Ecto neural progenitor cell (in vitro differentiated cells): ENCODE measurements around the gene ALOXE3.

Experiments used
- DNase-seq: peaks from one replicate; pipeline ENCODE4 v3.0.0-alpha.2; 2018; ENCODE audit warnings: low spot score

Gene ALOXE3

DNA sequence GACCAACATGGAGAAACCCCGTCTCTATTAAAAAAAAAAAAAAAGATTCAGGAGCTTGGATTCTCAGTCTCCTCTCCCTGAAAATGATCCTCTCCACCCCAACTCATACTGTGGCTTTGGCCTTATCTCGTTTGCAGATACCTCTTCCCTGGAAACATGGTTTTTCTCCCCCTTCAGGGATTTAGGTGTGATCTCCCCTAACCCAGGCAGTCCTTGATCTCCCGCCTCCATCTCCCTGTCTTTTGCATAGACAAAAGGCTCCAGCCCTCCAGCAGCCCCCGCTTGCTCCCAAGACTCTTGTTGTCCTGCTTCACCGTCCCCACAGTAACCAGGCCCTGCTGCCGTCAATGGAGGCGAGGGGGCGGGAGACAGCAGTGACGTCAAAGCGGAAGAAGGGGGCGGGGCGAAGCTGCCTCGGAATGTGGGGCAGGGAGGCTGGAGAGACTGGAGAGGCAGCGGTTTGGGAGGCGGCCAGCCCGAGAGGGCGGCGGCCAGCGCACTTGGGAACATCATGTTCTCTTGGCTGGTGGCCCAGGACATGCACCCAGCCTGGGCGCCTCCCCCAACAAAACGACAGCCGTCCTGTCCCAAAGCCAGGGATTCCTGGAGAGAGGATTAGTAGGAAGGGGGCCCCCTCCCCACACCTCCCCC lies 35.8 kb upstream of the ALOXE3 start:
- DNase-seq: peak; percentile 99

DNA sequence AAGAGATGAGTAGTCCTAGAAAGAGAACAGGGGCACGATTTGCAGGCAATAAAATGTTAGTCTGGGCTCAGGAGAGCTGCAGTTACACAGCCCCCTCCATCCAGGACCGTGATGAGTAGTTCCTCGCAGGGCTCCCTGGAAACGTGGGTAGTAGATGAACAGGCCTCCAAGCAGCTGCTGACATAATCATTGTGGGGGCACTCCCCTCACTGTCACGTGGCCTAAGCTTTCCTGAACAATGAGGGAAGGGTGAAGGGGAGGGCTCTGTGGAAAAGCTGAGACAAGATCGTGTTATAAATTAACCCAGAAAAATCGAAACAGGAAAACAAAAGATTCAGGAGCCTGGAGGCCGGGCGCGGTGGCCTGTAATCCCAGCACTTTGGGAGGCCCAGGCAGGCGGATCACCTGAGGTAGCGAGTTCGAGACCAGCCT lies 35.2 kb upstream of the ALOXE3 start:
- DNase-seq: peak; percentile 54

DNA sequence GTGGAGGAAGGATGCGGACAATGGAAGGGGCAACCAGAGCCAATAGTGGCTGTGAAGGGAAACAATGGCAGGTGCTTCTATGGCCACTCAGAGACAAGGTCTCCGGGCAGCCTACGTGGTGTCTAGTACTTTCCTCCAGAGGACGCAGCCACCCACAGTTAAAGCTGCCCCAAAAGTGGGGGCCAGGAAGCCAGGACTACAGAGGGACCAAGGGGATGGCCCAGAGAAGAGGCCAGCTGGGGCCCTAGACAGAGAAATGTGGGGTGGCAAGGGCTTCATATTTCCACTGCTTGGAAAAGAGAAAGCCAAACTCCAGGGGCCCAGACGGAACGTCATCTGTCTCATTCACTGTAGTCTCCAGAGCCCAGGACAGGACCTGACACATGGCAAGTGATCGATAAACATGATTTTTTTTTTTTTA lies 34.7 kb upstream of the ALOXE3 start:
- DNase-seq: peak; percentile 51

DNA sequence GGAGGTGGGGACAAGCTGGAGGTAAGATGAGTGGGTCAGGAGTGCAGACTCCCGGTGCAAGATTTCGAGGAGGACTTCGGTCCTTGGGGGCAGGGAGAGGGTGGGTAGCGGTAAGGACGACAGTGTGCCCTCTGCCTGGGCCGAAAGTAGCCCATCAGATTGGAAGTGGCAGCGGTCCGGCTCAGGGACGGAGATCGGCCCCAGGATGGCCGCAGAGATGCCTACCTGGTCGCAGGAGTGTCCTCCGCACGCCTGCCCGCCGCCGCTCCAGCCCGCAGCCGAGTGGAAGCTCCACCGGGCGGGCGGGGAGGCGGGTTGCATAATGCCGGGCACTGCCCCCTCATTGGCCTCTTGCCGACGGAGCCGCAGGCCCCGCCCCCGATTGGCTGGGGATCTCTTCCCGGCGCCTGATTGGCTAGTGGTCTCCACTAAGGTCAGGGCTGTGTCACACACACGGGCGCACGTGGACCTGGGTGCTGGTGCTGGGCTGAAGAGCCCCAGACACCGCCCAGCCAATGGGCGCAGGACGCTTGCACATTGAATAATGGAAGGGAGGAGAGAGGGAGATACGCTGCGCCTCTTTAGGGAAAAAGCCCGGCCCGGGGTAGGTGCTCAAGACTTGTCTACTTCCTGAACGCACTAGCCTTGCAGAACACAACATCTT lies 33.9 kb upstream of the ALOXE3 start, which contains the start of gene PER1:
Gene PER1 (minus strand): TSS at position 293 of the 664 bp plus-strand sequence. CDS start 1,698 bp downstream, outside the sequence.
- peak; percentile 98 for DNase-seq

DNA sequence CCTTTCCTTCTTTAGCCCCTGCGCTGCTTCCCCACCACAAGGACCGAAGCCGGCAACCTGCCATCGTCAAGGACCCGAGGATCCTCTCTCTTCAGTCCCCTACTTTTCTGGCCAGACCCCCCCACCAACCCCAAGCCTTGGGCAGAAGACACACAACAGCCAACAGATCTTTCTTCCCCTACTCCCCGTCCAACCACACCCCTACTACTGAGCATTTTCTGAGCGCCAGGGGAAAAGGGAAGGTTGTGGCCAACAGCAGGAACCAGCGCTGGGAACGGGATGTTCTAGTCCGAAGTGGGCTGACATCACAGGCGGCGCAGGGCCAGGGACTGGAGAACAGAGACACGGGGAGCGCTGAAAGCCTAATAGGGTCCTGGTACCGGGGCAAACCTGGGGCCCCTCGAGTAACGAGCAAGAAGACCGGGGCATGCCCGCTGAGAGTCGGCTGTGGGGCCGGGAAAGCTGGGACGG lies 33.4 kb upstream of the ALOXE3 start:
- DNase-seq: no peak

DNA sequence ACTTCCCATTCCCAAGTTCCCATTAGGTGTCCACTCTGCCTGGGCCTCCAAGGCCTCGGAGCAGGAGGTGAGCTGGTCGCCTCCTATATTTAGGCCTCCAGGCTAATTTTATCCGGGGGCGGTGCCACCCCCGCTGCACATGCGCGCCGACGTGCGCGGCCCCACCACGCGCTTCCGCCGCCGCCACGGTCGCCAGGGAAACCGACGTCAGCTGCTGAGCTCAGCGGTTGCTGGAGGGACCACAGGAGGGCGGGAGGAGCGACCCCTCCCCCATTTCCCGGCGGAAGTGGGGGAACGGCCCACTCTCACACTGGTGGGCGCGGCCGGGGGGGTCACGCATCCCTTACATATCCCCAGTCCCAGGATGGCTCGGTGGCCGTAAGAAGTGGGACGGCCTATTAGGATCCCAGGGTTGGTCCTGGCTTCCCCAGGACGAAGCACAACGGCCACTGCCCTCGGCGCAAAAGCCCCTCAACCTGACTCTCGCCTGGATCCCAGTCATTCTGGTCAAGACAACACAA lies 32.9 kb upstream of the ALOXE3 start:
- DNase-seq: peak; percentile 91

DNA sequence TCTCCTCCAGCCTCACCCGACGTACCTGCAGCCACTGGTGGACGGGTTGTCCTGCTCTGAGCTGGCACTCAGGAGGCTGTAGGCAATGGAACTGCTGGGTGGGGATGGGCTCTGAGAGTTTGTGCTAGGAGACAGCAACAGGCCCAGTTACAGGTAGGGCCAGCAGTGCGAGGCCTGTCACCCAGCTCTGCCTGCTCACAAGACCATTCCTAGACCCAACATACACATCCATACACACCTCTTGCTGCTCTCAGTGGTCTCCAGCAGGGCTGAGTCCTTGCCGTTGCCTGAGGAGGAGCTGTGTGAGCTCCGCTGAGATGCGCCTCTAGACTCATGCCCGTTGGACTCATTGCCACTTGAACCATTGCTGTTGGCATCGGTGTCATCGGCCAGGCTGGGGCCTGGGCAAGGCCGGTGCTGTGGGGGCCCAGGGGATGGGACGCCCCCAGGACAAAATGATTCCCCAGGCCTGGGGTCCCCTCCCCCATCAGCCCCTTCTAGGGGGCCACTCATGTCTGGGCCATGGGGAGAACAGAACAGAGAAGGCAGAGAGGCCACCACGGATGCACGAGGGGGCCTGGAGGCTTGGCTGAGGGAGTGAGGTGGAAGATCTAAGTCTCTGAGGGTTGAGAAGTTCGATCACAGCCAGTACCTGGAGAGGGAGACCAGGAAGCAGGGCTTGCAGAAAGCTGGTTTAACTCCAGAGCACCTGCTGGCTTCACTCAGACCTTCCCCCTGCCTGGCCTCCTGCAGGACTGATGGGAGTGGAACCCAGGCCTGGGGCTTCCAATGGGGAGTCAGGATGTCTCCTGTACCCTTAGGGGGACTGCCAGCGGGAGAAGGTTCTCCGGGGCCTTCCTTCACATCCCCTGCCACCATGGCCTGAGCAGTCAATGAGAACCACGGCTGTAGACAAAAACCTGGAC lies 32.1 kb upstream of the ALOXE3 start:
- DNase-seq: peak; percentile 49

DNA sequence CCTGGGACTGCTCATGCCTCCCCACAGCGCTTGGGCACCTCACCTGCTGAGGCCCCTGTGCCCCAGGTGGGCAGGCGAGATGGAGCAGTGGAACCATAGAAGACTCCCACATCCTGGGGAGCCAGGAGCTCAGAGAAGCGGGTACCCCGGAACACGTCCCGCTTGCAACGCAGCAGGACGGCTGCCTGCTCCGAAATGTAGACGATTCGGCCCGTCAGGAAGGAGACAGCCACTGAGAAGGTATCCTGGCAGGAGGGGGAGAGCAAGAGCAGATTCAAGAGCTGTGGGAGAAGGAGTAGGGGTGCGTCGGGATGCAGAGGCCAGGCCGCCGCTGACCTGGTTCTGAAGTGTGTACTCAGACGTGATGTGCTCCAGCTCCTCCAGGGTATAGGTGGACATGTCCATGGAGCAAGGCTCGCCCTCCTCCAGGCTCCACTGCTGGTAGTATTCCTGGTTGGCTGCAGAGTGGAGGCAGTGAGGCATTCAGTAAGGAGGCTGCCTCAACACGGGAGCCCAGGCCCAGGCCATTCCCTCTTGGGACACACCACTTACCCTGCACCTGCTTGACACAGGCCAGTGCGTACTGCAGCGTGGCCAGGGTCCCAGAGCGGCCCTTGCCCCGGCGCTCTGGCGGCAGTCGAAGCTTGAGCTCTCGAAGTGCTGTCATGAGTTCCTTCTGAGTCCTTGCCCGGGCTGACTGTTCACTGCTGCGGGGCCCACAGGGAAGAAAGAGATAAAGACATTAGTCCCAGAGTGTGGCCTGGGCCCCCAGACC lies 31.3 kb upstream of the ALOXE3 start:
- DNase-seq: peak; percentile 44

DNA sequence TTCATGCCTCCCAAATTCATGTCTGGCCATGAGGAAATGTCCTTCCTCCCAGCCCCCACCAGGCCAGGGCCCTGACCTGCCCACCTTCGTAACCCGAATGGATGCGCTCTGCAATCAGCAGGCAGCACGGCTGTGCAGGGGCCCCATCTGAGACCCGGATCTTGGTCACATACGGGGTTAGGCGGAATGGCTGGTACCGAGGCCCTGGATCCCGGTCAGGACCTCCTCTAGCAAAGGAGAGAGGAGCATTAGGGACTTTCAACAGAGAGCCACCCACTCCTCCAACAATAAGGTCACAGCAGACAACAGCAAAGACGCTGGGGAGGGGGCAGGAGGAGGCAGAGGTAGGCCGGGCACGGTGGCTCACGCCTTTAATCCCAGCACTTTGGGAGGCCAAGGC lies 30.2 kb upstream of the ALOXE3 start:
- DNase-seq: no peak

DNA sequence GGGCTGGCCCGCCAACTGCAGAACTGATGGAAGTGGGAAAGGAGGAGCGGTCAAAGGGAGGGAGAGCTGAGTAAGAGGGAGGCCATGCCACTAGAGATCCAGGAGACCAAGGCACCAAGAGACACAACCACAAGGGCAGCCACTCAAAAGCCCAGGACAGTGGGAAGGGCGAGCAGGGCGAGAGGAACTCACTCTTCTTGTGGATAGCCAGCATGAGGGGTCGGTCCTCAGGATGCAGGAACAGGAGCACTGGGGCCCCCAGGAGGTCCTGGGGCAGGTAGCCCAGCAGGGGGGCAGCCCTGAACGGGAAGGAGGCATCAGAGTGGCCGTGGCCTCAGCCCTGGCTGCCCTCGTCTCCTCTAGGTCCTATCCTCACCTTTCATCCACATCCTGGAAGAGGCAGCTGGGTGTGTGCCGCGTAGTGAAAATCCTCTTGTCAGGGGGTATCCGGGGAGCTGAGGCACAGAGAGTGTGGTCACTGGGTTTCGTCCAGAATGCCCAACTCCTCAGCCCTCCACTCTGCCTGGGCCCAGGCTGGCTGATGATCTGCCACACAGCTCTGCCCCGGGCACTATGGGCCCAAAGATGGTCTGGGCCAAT lies 29.6 kb upstream of the ALOXE3 start:
- DNase-seq: peak; percentile 43

DNA sequence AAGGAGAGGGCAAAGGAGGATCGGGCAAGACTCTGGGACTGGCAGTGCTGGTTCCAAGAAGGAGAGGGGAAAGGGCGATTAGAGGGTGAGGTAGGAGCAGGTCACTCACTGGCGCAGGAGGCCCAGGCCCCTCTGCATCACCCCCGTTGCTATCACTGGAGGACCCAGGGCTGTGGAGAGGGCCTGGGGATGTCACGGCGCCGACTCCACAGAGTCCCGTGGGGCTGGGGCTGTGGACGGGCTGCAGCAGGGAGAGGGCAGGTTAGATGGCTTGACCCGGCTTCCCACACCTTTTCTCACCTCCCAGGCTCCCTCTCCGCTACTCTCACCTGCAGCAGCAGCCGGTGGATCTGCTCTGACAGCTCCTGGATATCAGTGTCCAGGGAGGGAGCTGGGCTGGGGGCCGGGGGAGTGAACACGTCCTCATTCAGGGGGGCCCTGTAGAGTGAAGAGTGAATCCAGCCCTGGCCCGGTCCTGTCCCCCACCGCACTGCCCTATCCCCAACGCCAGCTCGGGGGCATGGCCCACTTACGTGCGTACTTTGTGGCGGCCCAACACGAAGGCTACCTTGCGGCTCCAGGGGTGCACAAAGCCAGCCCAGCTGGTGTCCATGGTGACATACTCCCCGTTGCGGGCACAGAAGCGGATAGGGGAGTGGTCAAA lies 29.0 kb upstream of the ALOXE3 start:
- peak; percentile 43 for DNase-seq

DNA sequence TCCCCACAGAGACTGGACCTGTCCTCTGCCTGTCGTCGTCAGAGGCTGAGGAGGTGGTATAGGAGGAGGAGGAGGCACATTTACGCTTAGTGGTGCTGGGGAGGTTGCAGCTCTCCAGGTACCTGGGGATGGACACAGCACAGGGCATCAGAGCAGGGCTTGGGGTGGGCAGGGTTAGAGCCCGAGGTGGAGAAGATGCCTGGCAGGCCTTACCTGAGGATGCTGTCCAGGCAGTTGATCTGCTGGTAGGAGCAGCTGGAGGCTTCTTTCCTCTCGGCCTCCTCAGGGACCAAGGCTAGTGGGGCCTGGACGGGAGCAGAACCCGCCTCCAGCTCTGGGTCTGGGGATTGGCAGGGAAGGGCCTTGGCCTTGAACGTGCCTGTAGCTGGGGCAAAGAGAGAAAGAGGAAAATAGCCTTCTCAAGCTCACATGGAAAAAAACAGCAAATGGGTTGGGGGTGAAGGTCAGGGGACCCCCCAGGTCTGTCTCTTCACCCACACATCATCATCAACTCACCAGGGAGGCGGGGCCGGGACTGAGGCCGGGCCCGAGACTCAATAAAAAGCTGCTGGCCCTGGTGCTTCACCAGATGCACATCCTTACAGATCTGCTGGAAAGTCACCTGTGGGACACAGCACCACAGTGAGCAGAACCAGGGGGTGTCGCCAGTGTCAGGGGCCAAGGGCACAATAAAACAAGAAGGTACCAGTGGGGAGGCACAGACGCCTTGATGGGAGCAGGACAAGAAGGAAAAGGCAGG lies 28.2 kb upstream of the ALOXE3 start:
- no peak for DNase-seq

DNA sequence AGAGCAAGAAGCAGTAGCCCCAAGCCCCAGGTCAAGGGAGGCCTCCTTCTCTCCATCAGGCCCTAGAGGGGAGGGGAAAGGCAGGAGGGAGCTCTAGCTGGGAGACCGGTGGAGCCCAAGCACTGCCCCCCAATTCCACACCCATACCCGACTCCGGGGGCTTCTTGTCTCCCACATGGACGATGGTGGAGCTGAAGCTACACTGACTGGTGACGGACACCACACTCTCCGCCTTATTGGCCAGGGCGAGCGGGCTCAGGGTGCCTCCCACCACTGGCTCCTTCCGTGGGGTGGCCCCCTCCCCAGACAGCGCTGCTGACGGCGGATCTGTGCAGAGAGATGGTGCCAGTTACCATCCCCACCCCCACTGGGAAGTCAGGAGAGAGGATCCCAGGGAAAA lies 27.5 kb upstream of the ALOXE3 start:
- DNase-seq: no peak

DNA sequence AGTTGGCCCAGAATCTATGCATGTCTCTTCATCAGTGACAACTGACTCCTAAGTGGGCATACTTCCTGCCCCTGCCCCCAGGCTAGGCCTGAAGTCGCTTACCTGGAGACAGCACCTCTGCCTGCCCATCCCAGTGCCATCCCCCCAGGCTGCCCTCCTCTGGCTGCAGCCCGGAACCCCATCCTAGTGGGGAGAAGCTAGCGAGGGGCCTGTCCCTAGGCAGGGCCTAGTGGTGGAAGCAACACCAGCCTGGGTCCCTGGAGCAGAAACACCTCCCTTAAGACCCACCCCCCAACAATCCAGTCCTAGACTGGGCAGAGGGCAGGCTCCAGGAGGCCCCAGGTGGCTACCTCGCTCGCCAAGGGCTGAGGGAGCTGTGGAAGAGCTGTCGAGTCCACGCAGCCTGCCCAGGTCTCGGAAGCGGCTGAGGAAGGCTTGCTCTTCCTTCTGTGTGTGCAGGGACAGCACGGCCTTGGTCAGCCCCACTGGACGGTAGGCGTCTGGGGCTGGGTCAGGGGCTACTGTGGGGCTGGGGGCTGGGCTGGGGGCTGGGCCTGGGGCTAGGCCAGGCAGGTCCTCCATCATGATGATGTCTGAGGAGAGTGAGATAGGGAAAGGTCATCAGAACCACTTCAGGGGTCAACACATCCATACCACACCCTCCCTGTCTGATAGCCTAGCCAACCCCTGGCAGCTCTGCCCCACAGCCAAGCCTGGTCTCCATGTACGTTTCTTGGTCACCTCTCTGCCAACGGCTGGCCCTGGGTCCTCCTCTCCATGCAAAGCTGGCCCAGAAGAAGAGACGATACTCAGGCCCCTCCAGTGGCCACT lies 26.3 kb upstream of the ALOXE3 start:
- DNase-seq: no peak

DNA sequence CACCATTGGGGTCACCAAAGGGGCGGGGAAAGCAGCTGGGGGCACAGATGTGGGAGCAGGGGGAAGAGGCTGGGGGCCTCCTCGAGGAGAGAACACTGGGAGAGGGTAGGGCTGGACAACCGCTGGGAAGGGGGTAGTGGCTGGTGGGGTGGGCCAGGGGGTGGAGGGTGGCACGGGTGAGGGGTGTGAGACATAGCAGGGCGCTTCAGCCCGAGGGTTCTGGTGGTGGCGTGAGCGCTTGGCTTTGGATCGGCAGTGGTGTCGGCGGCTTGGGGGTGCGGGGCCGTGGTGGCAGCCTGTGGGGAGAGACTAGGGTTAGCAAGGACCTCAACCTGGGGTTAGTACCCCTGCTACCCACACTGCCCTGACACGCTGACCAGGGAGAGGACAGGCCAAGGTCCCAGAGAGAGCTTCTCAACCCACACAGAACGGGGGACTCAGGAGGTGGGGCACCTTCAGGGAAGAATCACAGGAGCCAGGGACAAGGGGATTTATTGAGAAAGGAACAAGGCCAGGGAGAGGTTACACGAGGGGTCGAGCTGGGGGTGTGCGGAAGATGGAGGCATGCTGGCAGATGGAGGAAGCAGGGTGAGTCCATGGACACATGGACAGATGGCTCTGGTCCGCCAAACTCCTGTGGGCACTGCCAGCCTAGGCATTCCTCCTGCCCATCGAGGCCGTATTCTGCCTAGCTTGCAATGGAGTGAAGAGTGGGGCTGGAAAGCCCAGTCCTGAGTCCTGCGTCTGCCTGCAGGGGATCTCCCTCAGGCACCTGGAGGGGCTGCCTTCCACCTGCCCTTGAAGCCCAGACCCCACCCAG lies 25.5 kb upstream of the ALOXE3 start:
- no peak for DNase-seq

DNA sequence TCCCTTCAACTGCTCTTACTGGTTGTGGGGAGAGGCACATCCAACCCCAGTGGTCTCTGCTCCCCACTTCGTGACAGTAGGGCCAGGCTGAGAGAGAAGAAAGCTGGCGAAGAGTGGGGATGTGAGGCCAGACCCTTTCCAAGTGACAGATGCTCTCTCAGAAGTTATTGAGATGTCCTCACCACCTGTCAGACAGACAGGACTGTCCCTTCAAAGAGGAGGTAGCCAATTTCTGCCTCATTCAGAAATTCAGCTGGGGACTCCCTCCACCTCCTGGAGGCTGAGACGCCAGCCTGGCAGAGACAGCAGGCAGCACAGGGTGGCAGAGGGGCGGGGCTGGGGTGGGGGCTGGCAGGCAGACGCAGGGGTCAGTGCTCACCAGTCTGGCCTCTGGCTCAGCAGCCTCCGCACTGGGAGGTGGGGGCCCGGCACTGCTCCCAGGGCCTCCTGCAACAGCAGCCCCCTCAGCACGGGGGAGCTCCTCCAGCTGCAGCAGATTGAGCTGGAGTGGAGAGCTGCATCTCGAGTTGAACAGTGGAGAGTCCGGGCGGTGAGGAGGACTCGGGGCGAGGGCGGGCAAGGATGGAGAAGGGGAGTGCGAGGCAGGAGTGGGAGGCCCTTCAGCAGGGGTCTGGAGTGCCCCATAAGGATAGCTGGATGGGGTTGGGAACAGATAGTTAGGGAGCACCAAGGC lies 24.7 kb upstream of the ALOXE3 start:
- no peak for DNase-seq

DNA sequence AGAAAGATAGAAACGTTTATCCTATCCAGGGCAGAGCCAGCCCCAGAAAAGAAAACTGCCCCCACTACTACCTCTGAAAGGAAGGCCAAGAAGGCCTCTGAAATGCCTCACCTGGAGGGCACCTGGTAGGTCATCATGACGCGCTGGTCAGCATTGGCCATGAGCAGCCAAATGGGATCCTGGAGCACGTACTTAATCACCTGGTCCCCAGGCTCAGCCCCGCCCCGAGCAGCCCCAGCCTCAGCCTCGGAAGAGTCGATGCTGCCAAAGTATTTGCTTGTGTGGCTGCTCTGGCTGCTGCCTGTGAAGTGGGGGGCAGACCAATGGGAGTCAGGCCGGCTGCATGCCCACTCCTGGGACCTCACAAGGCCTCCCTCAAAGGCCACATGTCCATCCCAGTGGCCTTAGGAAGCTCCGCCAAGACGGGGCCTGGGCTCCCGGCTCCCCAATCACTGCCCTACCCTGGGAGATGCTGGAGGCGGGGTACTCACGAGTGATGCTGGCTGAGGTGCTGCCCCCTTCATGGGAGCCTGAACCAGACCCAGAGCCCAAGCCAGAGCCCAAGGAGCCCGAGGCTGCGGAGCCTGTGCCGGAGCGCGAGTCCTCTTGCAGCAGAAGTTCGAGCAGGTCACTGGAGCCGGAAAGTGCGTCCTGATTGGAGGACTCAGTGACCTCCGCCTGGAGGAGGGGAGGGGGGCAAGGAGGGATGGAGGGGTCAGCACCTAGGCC lies 24.0 kb upstream of the ALOXE3 start:
- DNase-seq: no peak
